Measurements from ENCODE around the gene SYS1.
A peak's percentile ranks its signal among the peaks of the same experiment; 100 is the strongest.

SYS1 gene

GRCh38 chr20:45412653-45413052, 49.7 kb downstream of the SYS1 start:
- DNase-seq (ENCODE audit: low read depth in 1 of 2, low spot score in 1 of 2) = no peak

- no peak for DNase-seq (ENCODE audit: low read depth in 1 of 2, low spot score in 1 of 2)
Measured at GRCh38 chr20:45413479-45413878, 50.5 kb downstream of the SYS1 start.

- peak; percentile 72 to 84 for DNase-seq (ENCODE audit: low read depth in 1 of 2, low spot score in 1 of 2)
Measured at GRCh38 chr20:45415822-45416637, 53.1 kb downstream of the SYS1 start, which contains the start of gene PIGT. PIGT (plus strand) TSS chr20:45416141; CDS start chr20:45416157, 16 bp downstream.

- no peak for DNase-seq (ENCODE audit: low read depth in 1 of 2, low spot score in 1 of 2)
Measured at GRCh38 chr20:45416917-45417316, 54.0 kb downstream of the SYS1 start.
